BE2C (cell line): Measurements from ENCODE around the gene ACBD3. TPM values are rescaled to one million over a fixed set of nuclear protein-coding genes. Genes with fewer than 3 reads are reported as not detected.

Source experiments
- DNase-seq: peaks from one replicate; pipeline ENCODE4 v3.0.0-alpha.2; 2020
- H3K27me3 ChIP-seq: fragments of 250-450 bp; sonication (Bioruptor Pico); 2 replicates; pipeline ENCODE4 v1.5.1; 2020; ENCODE audit warnings: mild to moderate bottlenecking
- H3K36me3 ChIP-seq: fragments of 250-450 bp; sonication (Bioruptor Pico); 2 replicates; pipeline ENCODE4 v1.5.1; 2020; ENCODE audit warnings: mild to moderate bottlenecking
- H3K4me1 ChIP-seq: fragments of 250-450 bp; sonication (Bioruptor Pico); 2 replicates; pipeline ENCODE4 v1.5.1; 2020
- H3K4me3 ChIP-seq: 2 replicates; pipeline ENCODE4 v1.5.1; 2011; ENCODE audit warnings: low read depth, low read length
- H3K9me3 ChIP-seq: fragments of 250-450 bp; sonication (Bioruptor Pico); 2 replicates; pipeline ENCODE4 v1.5.1; 2020
- CTCF ChIP-seq: IDR thresholded peaks from 2 replicates; pipeline ENCODE4 v1.5.1; 2012; ENCODE audit warnings: mild to moderate bottlenecking, low read depth, low read length
- polyA plus RNA-seq: library from polyadenylated mRNA; unstranded; fragments of >200 nt; gene quantifications from one replicate; pipeline ENCODE4 v1.2.1, GENCODE V29; 2012; ENCODE audit warnings: low read depth, missing spikeins; ENCODE audit not compliant: insufficient read length, insufficient read depth

Gene ACBD3
- 67.4 TPM for polyA plus RNA-seq

DNA sequence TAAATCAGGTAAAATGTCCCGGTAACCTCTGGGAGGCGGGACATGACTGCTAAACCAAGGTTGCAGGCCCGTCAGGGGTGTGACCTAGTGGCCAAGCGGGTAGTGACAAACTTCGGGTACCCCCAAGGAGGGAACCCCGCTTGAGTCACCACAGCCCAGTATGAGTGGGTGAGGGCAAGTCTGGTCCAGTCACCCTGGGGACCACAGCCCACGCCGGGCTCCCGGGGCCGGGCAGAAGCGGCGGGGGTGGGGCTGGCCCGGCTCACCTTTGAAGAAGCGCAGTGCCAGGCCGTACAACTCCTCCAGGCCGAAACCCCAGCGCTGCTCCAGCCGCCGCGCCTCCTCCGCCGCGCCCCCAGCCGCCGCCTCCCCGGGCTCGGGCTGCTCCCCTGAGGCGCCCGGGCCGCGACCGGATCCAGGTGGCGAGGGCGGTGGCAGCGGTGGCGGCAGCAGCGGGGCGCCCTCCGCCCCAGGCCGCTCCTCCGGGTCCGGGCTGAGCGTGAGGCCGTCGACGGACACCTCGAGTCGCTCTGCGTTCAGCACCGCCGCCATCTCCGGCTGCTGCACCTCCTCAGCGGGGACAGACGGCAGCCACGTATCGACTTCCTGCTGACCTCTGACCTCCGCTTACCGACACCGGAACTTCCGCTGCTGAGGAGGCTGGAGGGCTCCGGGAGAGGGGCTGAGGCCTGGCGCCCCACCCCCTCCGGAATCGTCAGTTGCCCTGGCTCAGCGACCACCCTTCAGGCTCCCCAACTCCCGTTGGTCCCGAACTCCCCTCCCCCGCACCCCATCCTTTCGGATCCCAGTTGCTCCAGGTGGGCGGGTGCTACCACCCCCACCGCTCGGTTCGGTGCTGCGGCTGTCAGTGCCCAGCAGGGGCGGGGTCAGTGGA is at the start of gene ACBD3:
Gene ACBD3, minus strand, starts transcription at position 618 of the 895 bp plus-strand sequence. Its CDS starts 66 bp downstream, at position 552.
- Histone ChIP-seq H3K9me3 (no peaks in the 10 kb centered on the region), H3K4me1 (no peaks in the 10 kb centered on the region; the same call in 1 of the 2 replicates), H3K27me3 (no peaks in the 10 kb centered on the region), H3K4me3 (peak within 1 kb of the TSS; percentile 93), H3K36me3 (peaks cover 9% of the 10 kb centered on the region)
- TF ChIP-seq CTCF = no peak
- peak; percentile 90 for DNase-seq

DNA sequence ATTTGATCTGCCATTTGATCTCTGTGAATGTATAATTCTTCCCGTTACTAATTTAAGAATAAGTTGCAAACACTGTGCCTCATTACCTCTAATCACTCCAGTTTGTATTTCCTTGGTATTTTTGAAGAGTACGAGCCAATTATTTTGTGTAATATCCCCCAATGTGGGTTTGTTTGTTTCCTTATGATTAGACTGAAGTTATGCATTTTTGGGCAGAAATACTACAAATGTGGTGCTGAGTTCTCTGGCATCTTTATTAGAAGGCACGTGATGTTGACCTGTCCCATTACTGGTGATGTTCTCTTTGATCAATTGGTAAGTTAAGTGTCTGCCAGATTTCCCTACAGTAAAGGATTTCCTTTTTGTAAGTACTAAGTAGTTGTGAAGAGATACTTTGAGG is 47.3 kb upstream of the ACBD3 start:
- no peak for DNase-seq
- Histone ChIP-seq H3K27me3 (no peaks in the 10 kb centered on the region), H3K36me3 (peaks cover 23% of the 10 kb centered on the region), H3K9me3 (no peaks in the 10 kb centered on the region), H3K4me1 (no peaks in the 10 kb centered on the region), H3K4me3 (no peak overlapping the region)
- no peak for TF ChIP-seq CTCF

DNA sequence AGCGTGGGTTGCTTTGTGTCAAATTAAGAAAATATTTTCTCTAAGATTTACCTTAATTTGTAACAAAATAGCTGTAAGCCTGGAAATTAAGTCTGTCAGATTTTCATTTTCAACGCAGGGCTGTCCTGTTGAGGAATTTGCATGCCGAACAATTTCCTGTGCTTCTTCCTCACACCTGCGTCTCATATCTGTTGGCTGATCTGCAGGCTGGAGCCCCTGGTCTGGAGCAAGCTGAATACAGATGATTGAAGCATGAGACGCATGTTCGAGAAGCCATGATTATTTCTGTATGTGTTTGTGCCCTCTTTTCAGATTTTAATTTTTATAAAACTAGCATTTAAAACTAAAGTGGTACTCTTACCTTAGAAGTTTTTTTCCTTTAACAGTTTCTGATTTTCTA is 46.8 kb upstream of the ACBD3 start:
- TF ChIP-seq CTCF = no peak
- Histone ChIP-seq H3K9me3 (no peaks in the 10 kb centered on the region), H3K4me3 (no peak overlapping the region), H3K4me1 (no peaks in the 10 kb centered on the region), H3K36me3 (peaks cover 21% of the 10 kb centered on the region), H3K27me3 (no peaks in the 10 kb centered on the region)
- no peak for DNase-seq

DNA sequence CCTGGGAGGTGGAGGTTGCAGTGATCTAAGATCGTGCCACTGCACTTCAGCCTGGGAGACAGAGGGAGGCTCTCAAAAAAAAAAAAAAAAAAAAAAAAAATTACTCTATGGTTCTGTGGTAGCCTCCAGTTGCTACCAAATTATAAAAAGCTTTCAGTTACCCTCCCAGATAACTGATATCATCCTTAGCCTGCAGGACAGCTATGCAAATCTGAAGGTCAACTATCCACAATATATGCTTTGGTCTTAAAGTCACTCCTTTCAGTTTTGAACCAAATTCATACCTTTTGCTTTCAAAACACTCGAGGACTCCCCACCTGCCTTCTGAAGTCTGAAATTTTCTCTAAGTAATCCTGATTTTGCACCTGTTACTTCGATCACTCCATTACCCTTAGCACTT is 40.1 kb upstream of the ACBD3 start:
- no peaks in the 10 kb centered on the region for H3K9me3 ChIP-seq
- H3K4me3 ChIP-seq = no peak overlapping the region
- H3K27me3 ChIP-seq = peaks cover 5% of the 10 kb centered on the region; the same call in 1 of the 2 replicates
- TF ChIP-seq CTCF = no peak
- no peaks in the 10 kb centered on the region for H3K4me1 ChIP-seq
- no peak for DNase-seq
- no peaks in the 10 kb centered on the region for H3K36me3 ChIP-seq

DNA sequence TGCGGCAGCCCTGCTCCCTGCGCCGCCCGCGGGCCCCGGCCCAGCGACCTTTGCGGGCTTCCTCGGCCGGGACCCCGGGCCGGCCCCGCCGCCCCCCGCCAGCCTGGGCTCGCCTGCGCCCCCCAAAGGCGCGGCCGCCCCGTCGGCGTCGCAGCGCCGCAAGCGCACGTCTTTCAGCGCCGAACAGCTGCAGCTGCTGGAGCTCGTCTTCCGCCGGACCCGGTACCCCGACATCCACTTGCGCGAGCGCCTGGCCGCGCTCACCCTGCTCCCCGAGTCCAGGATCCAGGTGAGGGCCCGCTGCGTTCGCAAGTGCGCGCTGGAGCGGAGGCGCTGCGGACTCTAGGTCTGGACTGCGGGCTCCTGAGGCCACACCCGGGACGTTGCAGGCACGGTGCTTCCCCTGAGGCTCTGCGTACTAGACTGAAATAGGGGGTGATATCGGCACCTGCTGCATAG is 37.3 kb upstream of the ACBD3 start:
- Histone ChIP-seq H3K36me3 (no peaks in the 10 kb centered on the region), H3K27me3 (peaks cover 5% of the 10 kb centered on the region; the same call in 1 of the 2 replicates), H3K9me3 (no peaks in the 10 kb centered on the region), H3K4me3 (peak overlapping the region; percentile 63), H3K4me1 (no peaks in the 10 kb centered on the region)
- peak; percentile 38 for DNase-seq
- no peak for TF ChIP-seq CTCF
